ENCODE results near the gene DCAF8.

GRCh38 chr1:160186246-160186645 is 76.1 kb downstream of the DCAF8 start:
- no peak for TF ChIP-seq POLR2A (IDR thresholded peaks at IDR 0.05; ENCODE audit: borderline replicate concordance, extremely low read depth, insufficient read depth, insufficient read length)
- no peak for TF ChIP-seq CTCF (IDR thresholded peaks at IDR 0.05 in 2 of 3, conservative IDR thresholded peaks at IDR 0.05 in 1 of 3; ENCODE audit: borderline replicate concordance in 1 of 3, insufficient read depth in 1 of 3, low read depth in 2 of 3, low read length in 2 of 3)
- no peak for TF ChIP-seq ELF1 (IDR thresholded peaks at IDR 0.05; ENCODE audit: borderline replicate concordance, low read depth)
- no peak for TF ChIP-seq MAX (IDR thresholded peaks at IDR 0.05)
- no peak for TF ChIP-seq ZNF274 (IDR thresholded peaks at IDR 0.05; ENCODE audit: low read depth, low read length)
